ENCODE results near the gene GGN. TPM values are rescaled to one million over a fixed set of nuclear protein-coding genes. Genes with fewer than 3 reads are reported as not detected.

GGN gene
- total RNA-seq, 1 experiment from 2014 or later, result 0.47 TPM

GRCh38 chr19:38395381-38396114, 7.7 kb upstream of the GGN start:
- intact Hi-C loops (cut with micrococcal nuclease), result no loop called here
- TF ChIP-seq POLR2A (IDR thresholded peaks at IDR 0.05; ENCODE audit: borderline replicate concordance, extremely low read depth, insufficient read depth, insufficient read length) (no peak), JUND (IDR thresholded peaks at IDR 0.05) (no peak), ZFX (IDR thresholded peaks at IDR 0.05) (no peak), SIN3A (IDR thresholded peaks at IDR 0.05; ENCODE audit: low read depth) (no peak), RAD21 (IDR thresholded peaks at IDR 0.05; ENCODE audit: low read depth) (no peak)
- H3K4me1 ChIP-seq (ENCODE audit: control insufficient read depth in 1 of 2, insufficient read depth in 2 of 2, low read length in 2 of 2), result peaks cover 3 to 18% of the 10 kb centered on the region in 2 experiments; a peak in 3 of 4 replicates
- H3K9ac ChIP-seq (ENCODE audit: low read length), result no peak overlapping the region
- BruUV-seq (replicated peaks), result no TSS peak
- H3K9me2 ChIP-seq (ENCODE audit: insufficient read depth), result no peaks in the 10 kb centered on the region
- no peaks in the 10 kb centered on the region for H3K9me3 ChIP-seq (ENCODE audit: control insufficient read depth in 1 of 2, insufficient read depth in 1 of 2, low read depth in 1 of 2, low read length in 2 of 2)
- no peak overlapping the region for H3K27ac ChIP-seq (ENCODE audit: low read depth, low read length)
- DNase-seq (ENCODE audit: low read depth, low spot score) (no peak), ATAC-seq (no peak)
- ChIA-PET POLR2A (no interaction called here), RAD21 (ENCODE audit: low non-redundant PET in 1 of 2, low total read pairs in 2 of 2, uncharacterized antibody in 2 of 2, unreplicated experiment in 2 of 2) (no interaction called here), CTCF (no interaction called here)
- H3K4me3 ChIP-seq (replicated peaks in 1 of 2; ENCODE audit: low read depth in 1 of 2, low read length in 2 of 2), result no peak overlapping the region
- no peaks in the 10 kb centered on the region; a peak in 1 of 4 replicates for H3K36me3 ChIP-seq (ENCODE audit: control insufficient read depth in 1 of 2, insufficient read depth in 2 of 2, low read length in 2 of 2)
- no peaks in the 10 kb centered on the region for H3K79me2 ChIP-seq (ENCODE audit: insufficient read depth, low read length)
- no peaks in the 10 kb centered on the region for H3K27me3 ChIP-seq (ENCODE audit: insufficient read depth, low read length)
- H4K20me1 ChIP-seq (ENCODE audit: insufficient read depth), result no peaks in the 10 kb centered on the region
- H2AFZ ChIP-seq (ENCODE audit: low read depth, low read length, poor library complexity, severe bottlenecking), result no peak overlapping the region
- no peak overlapping the region for H3K4me2 ChIP-seq (ENCODE audit: low read length)

- intact Hi-C loops (cut with micrococcal nuclease), result no loop called here
- Histone ChIP-seq H3K36me3 (ENCODE audit: control insufficient read depth in 1 of 2, insufficient read depth in 2 of 2, low read length in 2 of 2) (no peaks in the 10 kb centered on the region; a peak in 1 of 4 replicates), H3K27me3 (ENCODE audit: insufficient read depth, low read length) (no peaks in the 10 kb centered on the region), H3K27ac (ENCODE audit: low read depth, low read length) (no peak overlapping the region), H3K9me2 (ENCODE audit: insufficient read depth) (no peaks in the 10 kb centered on the region), H3K4me1 (ENCODE audit: control insufficient read depth in 1 of 2, insufficient read depth in 2 of 2, low read length in 2 of 2) (peaks cover 4 to 25% of the 10 kb centered on the region in 2 experiments; a peak in 3 of 4 replicates), H3K9me3 (ENCODE audit: control insufficient read depth in 1 of 2, insufficient read depth in 1 of 2, low read depth in 1 of 2, low read length in 2 of 2) (no peaks in the 10 kb centered on the region), H3K4me3 (replicated peaks in 1 of 2; ENCODE audit: low read depth in 1 of 2, low read length in 2 of 2) (no peak overlapping the region), H3K9ac (ENCODE audit: low read length) (no peak overlapping the region), H3K4me2 (ENCODE audit: low read length) (no peak overlapping the region), H4K20me1 (ENCODE audit: insufficient read depth) (no peaks in the 10 kb centered on the region), H2AFZ (ENCODE audit: low read depth, low read length, poor library complexity, severe bottlenecking) (no peak overlapping the region), H3K79me2 (ENCODE audit: insufficient read depth, low read length) (no peaks in the 10 kb centered on the region)
- DNase-seq (ENCODE audit: low read depth, low spot score), result no peak
- ATAC-seq, result no peak
- CTCF ChIA-PET, result interaction anchor here (4.0 kb wide), 1 partner anchor 8 kb away, joined by 18 read pairs; the partner anchor contains the start of gene FAM98C
- no TSS peak for BruUV-seq (replicated peaks)
- POLR2A ChIA-PET, result no interaction called here
- RAD21 ChIA-PET (ENCODE audit: low non-redundant PET in 1 of 2, low total read pairs in 2 of 2, uncharacterized antibody in 2 of 2, unreplicated experiment in 2 of 2), result no interaction called here
- no peak for TF ChIP-seq EZH2phosphoT487 (IDR thresholded peaks at IDR 0.05; ENCODE audit: borderline replicate concordance)
- no peak for TF ChIP-seq FOSL1 (IDR thresholded peaks at IDR 0.05; ENCODE audit: low read depth)
- TF ChIP-seq CEBPB (IDR thresholded peaks at IDR 0.05; ENCODE audit: low read depth), result no peak
- no peak for TF ChIP-seq SP1 (IDR thresholded peaks at IDR 0.05; ENCODE audit: low read depth)
- no peak for TF ChIP-seq REST (IDR thresholded peaks at IDR 0.05; ENCODE audit: low read depth)
- no peak for TF ChIP-seq POLR2A (IDR thresholded peaks at IDR 0.05; ENCODE audit: borderline replicate concordance, extremely low read depth, insufficient read depth, insufficient read length)
- TF ChIP-seq EZH2 (IDR thresholded peaks at IDR 0.05), result no peak
- TF ChIP-seq ZFX (IDR thresholded peaks at IDR 0.05), result no peak
- no peak for TF ChIP-seq TCF7L2 (IDR thresholded peaks at IDR 0.05; ENCODE audit: borderline replicate concordance, extremely low read depth, insufficient read depth, insufficient read length)
- TF ChIP-seq RAD21 (IDR thresholded peaks at IDR 0.05; ENCODE audit: low read depth), result no peak
- no peak for TF ChIP-seq JUND (IDR thresholded peaks at IDR 0.05)
- TF ChIP-seq CBX3 (IDR thresholded peaks at IDR 0.05; ENCODE audit: low read depth), result no peak
- no peak for TF ChIP-seq SRF (IDR thresholded peaks at IDR 0.05; ENCODE audit: low read depth)
- no peak for TF ChIP-seq ELF1 (IDR thresholded peaks at IDR 0.05; ENCODE audit: borderline replicate concordance, low read depth)
- no peak for TF ChIP-seq MAX (IDR thresholded peaks at IDR 0.05)
- TF ChIP-seq ATF3 (IDR thresholded peaks at IDR 0.05), result no peak
Observed at GRCh38 chr19:38394488-38394887, 6.7 kb upstream of the GGN start.

All from HCT116 (cell line).